NOMO-1 treated with DMSO at 0.1 percent for 48 hours (cell line): ENCODE results near the gene FNIP1.
"Not testable (repeated sequence)": the region's sequence is repeated elsewhere in the genome, so short reads cannot be mapped to it uniquely, and the experiment has no call there.

Experiments used
- DNase-seq: peaks from one replicate; lab custom pipeline; 2025; ENCODE audit not compliant: unreplicated experiment; lab: John Stamatoyannopoulos, UW

The FNIP1 gene

DNA sequence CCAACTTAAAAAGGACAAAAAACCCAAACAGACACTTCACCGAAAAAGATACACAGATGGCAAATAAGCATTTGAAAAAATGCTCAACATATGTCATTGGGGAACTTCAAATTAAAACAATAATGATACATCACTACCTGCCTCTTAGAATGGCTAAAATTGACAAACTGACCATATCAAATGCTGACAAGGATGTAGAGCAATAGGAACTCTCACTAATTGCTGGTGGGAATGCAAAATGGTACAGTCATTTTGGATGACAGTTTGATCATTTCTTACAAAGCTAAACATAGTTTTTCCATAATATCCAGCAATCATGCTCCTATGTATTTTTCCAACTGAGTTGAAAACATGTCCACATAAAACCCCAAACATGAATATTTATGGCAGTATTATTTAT, 102.9 kb downstream of the FNIP1 start:
- no peak for DNase-seq

- DNase-seq: no peak
Measured at GRCh38 chr5:131685516-131686171, 111.2 kb downstream of the FNIP1 start.

DNA sequence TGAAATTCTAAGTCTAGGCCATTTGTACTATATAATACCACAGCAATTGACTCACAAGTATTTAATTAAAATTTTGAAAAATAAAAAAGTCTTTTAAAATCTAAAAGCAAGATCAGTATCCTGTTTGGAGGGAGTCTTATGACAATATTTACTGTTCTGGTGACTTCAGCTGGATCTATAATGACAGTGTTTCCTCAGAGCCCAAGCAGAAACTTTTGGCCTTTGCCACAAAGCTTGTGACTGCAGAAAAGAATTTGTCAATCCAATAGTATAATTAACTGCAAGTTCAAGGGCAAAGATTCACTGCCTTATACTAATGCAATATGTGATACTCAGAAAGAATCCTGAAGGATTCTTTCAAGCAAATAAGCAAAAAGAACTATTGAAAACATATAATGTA, 112.2 kb downstream of the FNIP1 start:
- no peak for DNase-seq

- DNase-seq: no peak
Measured at GRCh38 chr5:131684051-131684450, 112.8 kb downstream of the FNIP1 start.

GRCh38 chr5:131682826-131683225, 114.0 kb downstream of the FNIP1 start:
- DNase-seq: no peak

DNA sequence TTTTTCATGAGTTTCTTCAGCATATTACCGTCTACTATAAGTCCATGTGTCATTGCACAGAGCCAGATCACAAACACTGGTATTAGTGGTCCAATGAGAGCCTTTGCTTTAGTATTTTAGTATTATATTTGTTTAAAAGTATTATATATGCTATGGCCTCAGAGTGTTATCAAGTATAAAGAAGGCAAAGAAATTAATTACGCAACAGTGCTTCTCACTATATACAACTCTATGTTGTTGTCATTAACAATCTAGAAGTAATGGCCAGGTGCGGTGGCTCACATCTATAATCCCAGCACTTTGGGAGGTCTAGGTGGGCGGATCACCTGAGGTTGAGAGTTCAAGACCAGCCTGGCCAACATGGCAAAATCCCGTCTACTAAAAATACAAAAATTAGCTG, 114.6 kb downstream of the FNIP1 start:
- DNase-seq: no peak

- peak; percentile 72 for DNase-seq
Measured at GRCh38 chr5:131679911-131680310, 116.9 kb downstream of the FNIP1 start.

GRCh38 chr5:131678273-131678672, 118.5 kb downstream of the FNIP1 start:
- DNase-seq: not testable (repeated sequence)

DNA sequence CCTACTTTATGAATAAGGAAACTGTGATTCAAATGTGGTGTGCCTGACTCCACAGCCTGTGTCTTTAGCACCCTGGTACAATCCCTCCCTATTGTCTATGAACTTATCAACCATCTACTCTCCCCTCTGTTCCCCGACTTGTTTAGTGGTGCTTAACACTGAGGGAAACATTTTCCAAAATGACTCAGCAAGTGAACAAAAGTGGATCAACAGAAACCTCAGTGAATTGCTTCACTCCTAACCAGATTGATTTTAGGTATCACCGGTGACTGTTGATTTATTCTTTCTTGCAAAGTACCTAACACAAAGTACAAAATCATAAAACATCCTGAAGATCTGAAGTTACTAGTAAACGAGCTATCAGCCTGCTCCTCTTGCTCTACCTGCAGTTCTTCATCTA, 119.7 kb downstream of the FNIP1 start:
- DNase-seq: no peak

DNA sequence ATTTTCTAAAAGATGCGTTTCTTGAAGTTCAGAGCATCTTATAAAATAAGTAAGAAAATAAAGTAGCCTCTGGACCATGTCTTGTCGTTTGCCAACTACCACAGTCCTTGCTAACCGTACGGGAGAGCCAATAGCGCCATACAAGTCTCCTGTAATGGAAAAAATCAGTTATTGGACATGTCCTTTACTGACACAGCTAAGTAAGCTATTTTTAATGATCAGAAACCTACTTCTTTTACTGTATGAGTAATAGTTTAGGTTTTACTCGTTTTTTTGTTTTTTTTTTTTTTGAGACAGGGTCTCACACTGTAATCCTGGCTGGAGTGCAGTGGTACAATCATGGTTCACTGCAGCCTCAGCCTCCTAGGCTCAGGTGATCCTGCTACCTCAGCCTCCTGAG, 124.0 kb downstream of the FNIP1 start:
- no peak for DNase-seq

- DNase-seq: no peak
Measured at GRCh38 chr5:131671994-131672655, 124.7 kb downstream of the FNIP1 start.

GRCh38 chr5:131671409-131671808, 125.4 kb downstream of the FNIP1 start:
- DNase-seq: no peak

GRCh38 chr5:131664929-131665328, 131.9 kb downstream of the FNIP1 start:
- DNase-seq: no peak

- no peak for DNase-seq
Measured at GRCh38 chr5:131661933-131662332, 134.9 kb downstream of the FNIP1 start.

GRCh38 chr5:131659841-131660240, 137.0 kb downstream of the FNIP1 start:
- no peak for DNase-seq

DNA sequence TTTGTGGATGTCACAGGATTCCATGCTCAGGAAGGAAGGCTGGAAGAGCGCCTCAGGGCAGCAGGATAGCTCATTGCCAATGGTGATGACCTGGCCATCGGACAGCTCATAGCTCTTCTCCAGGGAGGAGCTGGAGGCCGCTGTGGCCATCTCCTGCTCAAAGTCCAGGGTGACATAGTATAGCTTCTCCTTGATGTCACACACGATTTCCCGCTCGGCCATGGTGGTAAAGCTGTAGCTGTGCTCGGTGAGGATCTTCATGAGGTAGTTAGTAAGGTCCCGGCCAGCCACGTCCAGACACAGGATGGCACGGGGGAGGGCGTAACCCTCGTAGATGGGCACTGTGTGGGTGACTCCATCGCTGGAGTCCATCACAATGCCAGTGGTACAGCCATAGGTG, 137.5 kb downstream of the FNIP1 start:
- DNase-seq: no peak

DNA sequence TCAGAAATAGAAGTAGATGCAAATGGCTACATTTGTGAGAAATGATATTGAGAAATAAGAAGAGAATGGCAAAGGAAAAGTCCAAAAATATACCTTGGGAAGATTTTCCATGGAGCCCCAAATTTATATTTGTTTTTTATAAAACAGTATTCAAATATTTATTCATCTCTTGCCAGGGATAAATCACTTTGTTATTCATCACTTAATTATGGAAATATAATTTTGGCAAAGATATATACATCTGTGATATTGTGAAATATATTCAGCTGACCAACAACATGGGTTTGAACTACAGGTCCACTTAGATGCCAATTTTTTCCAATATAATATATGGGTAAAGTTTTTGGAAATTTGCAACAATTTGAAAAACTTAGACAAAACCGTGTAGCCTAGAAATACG, 142.0 kb downstream of the FNIP1 start:
- DNase-seq: no peak

GRCh38 chr5:131654309-131654708, 142.5 kb downstream of the FNIP1 start:
- DNase-seq: no peak

DNA sequence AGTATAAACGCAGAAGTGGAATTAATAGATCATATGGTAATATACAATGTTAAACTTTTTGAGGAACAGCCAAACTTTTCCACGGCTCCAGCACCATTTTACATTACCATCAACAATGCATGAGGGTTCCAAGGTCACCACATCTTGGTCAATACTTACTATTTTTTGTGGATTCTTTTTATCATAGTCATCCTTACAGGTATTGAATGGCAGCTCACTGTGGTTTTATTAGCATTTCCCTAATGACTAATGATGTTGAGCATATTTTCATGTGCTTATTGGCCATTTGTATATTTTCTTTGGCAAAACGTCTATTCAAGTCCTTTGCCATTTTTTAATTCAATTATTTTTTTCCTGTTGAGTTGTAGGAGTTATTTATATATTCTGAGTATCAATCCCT, 147.7 kb downstream of the FNIP1 start:
- no peak for DNase-seq

- peak; percentile 66 for DNase-seq
Measured at GRCh38 chr5:131647048-131647769, 149.6 kb downstream of the FNIP1 start.

- no peak for DNase-seq
Measured at GRCh38 chr5:131644822-131645221, 152.0 kb downstream of the FNIP1 start.

GRCh38 chr5:131644370-131644769, 152.4 kb downstream of the FNIP1 start:
- no peak for DNase-seq
